HEK293 (cell line): ENCODE measurements around the gene LILRB2.
"Not testable (repeated sequence)": the region's sequence is repeated elsewhere in the genome, so short reads cannot be mapped to it uniquely, and the experiment has no call there.

Experiments used
- ZNF133 ChIP-seq: fragments of 450-650 bp; formaldehyde crosslinking; IDR thresholded peaks from 2 replicates; pipeline ENCODE4 v1.5.1; 2016; ENCODE audit warnings: missing biosample characterization, missing genetic modification characterization
- ZNF169 ChIP-seq: fragments of 450-650 bp; formaldehyde crosslinking; IDR thresholded peaks from 2 replicates; pipeline ENCODE4 v1.5.1; 2016; ENCODE audit warnings: missing biosample characterization, missing genetic modification characterization
- ZNF274 ChIP-seq, 2 experiments: fragments of 200-500 bp in 1 of 2; fragments of 450-650 bp in 1 of 2; sonication (Bioruptor generic) in 1 of 2; formaldehyde crosslinking in 1 of 2; IDR thresholded peaks; 2 replicates each; pipeline versions ENCODE4 v1.5.1 to v1.6.1; 2014 to 2016; ENCODE audit warnings: borderline replicate concordance in 1 of 2, inconsistent platforms in 1 of 2, low read length in 1 of 2, missing biosample characterization in 1 of 2, missing genetic modification characterization in 1 of 2
- ZNF629 ChIP-seq: fragments of 450-650 bp; formaldehyde crosslinking; IDR thresholded peaks from 2 replicates; pipeline ENCODE4 v1.5.1; 2017; ENCODE audit warnings: missing biosample characterization, missing genetic modification characterization
- TF ChIP-seq, protein P1 (sequence below): fragments of 450-650 bp; formaldehyde crosslinking; IDR thresholded peaks from 2 replicates; pipeline ENCODE4 v1.5.1; 2016; ENCODE audit warnings: missing biosample characterization, missing genetic modification characterization
- TF ChIP-seq, protein P2 (sequence below): fragments of 450-650 bp; formaldehyde crosslinking; IDR thresholded peaks from 2 replicates; pipeline ENCODE4 v1.5.1; 2016; ENCODE audit warnings: missing biosample characterization, missing genetic modification characterization, low read depth
- TF ChIP-seq, protein P3 (sequence below): fragments of 450-650 bp; formaldehyde crosslinking; IDR thresholded peaks from 2 replicates; pipeline ENCODE4; 2016; ENCODE audit warnings: missing biosample characterization, missing genetic modification characterization
- TF ChIP-seq, protein P4 (sequence below): fragments of 450-650 bp; formaldehyde crosslinking; IDR thresholded peaks from 2 replicates; pipeline ENCODE4 v1.5.1; 2016; ENCODE audit warnings: missing biosample characterization, missing genetic modification characterization

DNA sequence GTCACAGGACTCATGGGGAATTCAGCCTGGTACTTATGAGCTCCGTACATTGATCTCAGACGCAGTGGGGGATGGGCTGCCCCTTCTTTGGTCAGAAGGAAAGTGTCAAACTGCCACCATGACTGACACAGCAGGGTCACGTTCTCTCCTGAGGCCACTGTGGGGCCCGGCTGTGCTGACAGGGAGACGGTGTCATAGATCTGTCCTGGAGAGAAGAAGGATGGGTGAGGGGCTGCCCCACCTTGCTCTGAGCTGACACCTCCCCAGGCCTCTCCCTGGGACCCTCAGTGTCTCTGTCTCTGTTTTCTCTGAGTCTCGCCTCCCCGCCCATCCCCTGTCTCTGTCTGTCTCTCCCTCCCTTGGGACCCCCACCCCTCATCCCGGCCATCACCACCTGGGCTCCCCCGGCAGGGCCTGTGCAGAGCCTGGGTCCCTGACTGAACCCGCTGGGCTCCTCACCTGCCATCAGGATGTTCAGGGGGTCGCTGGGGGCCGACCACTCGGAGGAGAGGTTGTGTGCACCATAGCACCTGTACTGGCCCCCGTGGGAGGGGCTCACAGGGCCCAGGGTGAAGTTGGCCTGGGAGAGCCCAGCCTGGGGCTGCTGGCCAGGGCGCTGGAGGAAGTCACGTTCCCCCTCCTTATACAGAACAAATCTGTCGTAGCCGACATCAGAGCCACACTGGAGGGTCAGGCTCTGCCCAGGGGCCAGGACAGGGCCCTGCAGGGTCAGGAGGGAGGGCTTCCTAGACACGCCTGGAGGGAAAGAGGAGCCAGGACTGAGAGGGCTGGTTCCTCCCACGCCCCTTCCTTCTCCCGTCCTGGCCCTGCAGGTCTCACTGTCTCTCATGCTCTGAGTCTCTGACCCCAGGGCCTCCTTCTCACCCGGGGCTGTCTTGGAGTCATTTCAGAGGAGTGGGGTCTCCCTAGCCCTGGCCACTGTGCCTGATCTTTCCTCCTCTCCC, 40.3 kb downstream of the LILRB2 start:
- TF ChIP-seq, protein P1, sequence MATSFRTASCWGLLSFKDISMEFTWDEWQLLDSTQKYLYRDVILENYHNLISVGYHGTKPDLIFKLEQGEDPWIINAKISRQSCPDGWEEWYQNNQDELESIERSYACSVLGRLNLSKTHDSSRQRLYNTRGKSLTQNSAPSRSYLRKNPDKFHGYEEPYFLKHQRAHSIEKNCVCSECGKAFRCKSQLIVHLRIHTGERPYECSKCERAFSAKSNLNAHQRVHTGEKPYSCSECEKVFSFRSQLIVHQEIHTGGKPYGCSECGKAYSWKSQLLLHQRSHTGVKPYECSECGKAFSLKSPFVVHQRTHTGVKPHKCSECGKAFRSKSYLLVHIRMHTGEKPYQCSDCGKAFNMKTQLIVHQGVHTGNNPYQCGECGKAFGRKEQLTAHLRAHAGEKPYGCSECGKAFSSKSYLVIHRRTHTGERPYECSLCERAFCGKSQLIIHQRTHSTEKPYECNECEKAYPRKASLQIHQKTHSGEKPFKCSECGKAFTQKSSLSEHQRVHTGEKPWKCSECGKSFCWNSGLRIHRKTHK (tag by site-specific recombination), result not testable (repeated sequence)
- TF ChIP-seq, protein P2, sequence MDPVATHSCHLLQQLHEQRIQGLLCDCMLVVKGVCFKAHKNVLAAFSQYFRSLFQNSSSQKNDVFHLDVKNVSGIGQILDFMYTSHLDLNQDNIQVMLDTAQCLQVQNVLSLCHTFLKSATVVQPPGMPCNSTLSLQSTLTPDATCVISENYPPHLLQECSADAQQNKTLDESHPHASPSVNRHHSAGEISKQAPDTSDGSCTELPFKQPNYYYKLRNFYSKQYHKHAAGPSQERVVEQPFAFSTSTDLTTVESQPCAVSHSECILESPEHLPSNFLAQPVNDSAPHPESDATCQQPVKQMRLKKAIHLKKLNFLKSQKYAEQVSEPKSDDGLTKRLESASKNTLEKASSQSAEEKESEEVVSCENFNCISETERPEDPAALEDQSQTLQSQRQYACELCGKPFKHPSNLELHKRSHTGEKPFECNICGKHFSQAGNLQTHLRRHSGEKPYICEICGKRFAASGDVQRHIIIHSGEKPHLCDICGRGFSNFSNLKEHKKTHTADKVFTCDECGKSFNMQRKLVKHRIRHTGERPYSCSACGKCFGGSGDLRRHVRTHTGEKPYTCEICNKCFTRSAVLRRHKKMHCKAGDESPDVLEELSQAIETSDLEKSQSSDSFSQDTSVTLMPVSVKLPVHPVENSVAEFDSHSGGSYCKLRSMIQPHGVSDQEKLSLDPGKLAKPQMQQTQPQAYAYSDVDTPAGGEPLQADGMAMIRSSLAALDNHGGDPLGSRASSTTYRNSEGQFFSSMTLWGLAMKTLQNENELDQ, result not testable (repeated sequence)
- TF ChIP-seq, protein P3, sequence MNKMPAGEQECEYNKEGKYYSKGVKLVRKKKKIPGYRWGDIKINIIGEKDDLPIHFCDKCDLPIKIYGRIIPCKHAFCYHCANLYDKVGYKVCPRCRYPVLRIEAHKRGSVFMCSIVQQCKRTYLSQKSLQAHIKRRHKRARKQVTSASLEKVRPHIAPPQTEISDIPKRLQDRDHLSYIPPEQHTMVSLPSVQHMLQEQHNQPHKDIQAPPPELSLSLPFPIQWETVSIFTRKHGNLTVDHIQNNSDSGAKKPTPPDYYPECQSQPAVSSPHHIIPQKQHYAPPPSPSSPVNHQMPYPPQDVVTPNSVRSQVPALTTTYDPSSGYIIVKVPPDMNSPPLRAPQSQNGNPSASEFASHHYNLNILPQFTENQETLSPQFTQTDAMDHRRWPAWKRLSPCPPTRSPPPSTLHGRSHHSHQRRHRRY (tag by site-specific recombination), result not testable (repeated sequence)
- not testable (repeated sequence) for TF ChIP-seq ZNF169 (tag by site-specific recombination); ZNF629; ZNF274 (IDR thresholded peaks at IDR 0.05; ENCODE audit: low read length); ZNF274 (tag by site-specific recombination; IDR thresholded peaks at IDR 0.05; ENCODE audit: borderline replicate concordance); ZNF133 (tag by site-specific recombination)
- TF ChIP-seq, protein P4, sequence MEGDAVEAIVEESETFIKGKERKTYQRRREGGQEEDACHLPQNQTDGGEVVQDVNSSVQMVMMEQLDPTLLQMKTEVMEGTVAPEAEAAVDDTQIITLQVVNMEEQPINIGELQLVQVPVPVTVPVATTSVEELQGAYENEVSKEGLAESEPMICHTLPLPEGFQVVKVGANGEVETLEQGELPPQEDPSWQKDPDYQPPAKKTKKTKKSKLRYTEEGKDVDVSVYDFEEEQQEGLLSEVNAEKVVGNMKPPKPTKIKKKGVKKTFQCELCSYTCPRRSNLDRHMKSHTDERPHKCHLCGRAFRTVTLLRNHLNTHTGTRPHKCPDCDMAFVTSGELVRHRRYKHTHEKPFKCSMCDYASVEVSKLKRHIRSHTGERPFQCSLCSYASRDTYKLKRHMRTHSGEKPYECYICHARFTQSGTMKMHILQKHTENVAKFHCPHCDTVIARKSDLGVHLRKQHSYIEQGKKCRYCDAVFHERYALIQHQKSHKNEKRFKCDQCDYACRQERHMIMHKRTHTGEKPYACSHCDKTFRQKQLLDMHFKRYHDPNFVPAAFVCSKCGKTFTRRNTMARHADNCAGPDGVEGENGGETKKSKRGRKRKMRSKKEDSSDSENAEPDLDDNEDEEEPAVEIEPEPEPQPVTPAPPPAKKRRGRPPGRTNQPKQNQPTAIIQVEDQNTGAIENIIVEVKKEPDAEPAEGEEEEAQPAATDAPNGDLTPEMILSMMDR (tag by site-specific recombination), result not testable (repeated sequence)
